CD4-positive, alpha-beta T cell treated with Interleukin-10 for 1 hour (primary cell): ENCODE results near the gene UCHL5.

ENCODE experiments used
- DNase-seq: peaks from one replicate; pipeline ENCODE4 v3.0.0-alpha.2; 2020

Gene UCHL5

GRCh38 chr1:193059282-193060114 lies at the start of gene UCHL5, which contains the start of gene RO60:
TSS of gene UCHL5 (minus strand) at chr1:193059360. CDS start at chr1:193059260, 100 bp downstream.
TSS of gene RO60 (plus strand) at chr1:193059612. CDS start at chr1:193069055, 9,443 bp downstream.
- peak; percentile 97 for DNase-seq

- no peak for DNase-seq
Observed at GRCh38 chr1:193108471-193108870, 49.3 kb upstream of the UCHL5 start.

- no peak for DNase-seq
Observed at GRCh38 chr1:193105821-193106177, 46.6 kb upstream of the UCHL5 start.

DNA sequence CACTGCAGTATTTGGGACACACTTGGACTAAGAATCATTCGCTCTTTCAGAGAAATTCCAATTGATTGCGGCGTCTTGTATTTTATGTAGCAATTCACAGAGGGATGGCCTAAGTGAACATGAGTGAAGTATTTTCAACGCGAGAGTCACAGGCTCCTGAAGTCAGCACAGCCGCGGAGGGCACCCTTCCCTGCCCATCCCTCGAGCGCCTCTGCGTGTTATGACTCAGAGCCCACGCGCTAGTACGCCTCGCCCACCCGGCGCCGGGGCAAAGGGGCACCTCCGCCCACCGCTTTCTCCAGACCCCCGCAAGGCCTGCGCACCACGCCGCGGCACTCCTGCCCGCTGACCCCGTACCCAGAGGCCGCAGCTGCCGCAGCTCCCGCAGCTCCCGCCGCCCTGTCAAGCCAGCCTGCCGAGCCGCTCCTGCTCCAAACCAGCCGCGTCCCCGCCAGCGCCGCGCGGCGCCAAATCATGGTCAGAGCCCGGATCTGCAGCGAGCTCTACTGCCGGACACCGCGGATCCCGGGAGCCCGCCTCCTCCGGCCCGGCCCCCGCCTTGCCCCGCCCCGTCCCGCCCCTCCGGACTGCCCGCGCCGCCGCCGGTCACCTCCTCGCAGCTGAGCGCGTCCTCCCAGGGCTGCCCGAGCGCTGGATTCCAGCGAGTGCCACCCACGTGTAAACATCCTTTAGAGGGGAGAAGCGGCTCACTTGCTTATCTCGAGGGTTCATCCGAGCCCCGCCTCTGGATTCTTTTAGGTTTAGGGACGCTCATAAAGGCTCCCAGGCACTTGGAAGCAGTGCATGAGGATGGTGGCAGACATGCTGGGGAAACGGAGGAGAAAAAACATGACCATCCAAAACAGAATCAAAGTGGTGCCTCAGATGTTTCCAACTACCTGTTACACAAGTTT lies 46.0 kb upstream of the UCHL5 start, which contains the start of gene GLRX2:
TSS of gene GLRX2 (minus strand) at position 508 of the 914 bp plus-strand sequence. CDS start at position 476, 32 bp downstream.
- DNase-seq: peak; percentile 58

DNA sequence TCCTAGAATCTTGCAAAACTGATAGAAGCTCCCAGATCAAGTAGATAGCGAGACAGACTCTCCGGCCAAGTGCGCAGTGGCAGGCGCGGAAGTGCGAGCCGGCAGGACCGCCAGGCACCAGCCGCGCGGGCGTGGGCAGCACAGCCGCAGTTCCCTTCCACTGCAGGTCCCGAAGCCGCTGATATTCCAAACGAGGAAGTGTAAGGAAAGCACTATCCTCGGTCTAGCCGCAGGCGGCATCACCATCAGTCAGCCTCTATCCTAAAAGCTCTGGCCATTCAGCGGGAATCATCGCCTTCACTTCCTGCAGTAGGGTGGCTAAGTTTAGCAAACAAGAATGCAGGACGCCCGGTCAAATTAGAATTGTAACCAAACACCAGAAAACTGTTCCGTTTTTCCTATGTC lies 45.3 kb upstream of the UCHL5 start:
- DNase-seq: no peak

DNA sequence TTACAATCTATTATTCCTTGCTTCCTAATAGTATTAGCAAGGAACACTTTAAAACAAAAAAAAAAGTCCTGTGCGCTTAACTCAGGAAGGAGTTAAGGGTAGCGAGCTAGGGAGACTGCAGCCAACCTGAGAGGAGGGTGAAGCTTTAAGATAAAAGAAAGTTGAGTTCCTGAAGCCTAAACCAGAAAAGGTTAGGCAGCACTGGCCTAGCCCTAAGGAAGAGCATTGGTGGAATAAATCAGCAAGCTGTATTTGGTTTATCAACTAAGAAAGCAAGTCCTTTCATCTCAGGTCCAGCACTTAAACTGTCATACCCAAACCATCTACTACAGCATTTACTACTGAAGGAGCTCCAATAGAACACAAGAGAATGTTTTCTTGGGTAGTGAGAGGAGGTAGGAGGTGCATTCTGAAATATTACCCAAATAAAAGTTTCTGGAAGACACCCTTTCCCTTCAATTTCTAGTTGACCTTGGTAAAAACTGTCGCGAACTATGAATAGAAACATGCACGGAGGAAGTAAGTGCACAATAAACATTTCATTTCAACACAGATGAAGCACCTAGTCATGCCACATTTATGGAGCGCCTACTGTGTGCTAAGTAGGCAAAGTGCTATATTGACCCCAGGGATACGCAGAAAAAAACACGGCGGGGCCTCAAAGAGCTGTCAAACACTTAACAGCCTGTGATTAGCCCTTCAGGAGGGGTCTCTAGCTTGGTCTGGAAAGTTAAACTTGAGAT lies 44.8 kb upstream of the UCHL5 start:
- DNase-seq: no peak

DNA sequence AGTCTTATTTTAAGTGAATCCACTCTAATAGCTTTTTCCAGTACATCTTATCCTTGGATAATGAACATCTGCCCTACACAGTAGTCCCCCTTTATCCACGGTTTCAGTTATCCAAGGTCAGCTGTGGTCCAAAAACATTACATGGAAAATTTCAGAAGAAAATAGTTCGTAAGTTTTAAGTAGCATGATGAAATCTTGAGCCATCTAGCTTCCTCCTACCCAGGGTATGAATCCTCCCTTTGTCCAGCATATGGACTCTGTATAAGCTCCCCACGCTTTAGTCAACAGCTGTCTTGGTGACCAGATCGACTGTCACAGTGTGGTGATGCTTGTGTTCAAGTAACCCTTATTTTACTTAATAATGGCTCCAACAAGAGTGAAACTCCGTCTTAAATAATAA lies 43.5 kb upstream of the UCHL5 start:
- DNase-seq: no peak

GRCh38 chr1:193094112-193094511 lies 35.0 kb upstream of the UCHL5 start:
- no peak for DNase-seq

DNA sequence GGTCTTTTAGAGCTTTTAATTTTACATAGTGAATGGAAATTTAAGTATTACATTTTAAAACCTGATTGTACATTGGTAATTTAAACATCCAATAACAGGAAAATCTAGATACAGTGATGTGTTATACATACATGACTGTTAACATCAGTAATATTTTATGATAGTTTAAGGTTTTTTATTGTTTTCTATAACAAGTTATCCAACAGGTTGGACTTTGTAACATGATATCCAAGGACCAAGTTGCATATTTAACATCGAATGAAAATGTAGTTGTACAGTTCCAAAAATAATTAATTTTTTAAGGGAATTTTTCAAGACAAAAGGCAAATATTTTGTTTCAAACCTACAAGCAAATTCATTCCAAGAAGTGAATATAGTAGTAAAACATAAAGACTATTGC lies 31.7 kb upstream of the UCHL5 start:
- DNase-seq: no peak

GRCh38 chr1:193087893-193088292 lies 28.7 kb upstream of the UCHL5 start:
- DNase-seq: no peak

- DNase-seq: no peak
Observed at GRCh38 chr1:193086342-193086741, 27.2 kb upstream of the UCHL5 start.

DNA sequence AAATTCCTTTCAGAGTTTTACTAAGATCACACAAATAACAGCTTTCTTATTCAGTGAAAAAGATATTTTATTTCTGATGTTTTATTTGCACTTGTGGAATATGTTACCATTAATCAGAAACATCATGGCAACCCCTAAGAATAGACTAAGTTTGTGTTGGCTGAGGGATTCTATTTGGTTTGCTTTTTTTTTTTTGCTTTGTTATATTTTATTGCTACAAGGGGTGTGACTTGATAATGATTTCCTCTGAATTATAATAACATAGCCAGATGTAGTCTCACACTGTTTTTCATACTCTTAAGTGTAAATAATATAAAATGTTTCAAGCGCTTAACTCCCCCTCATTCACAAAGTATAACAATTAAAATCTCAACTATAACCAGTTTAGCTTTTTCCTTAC lies 26.1 kb upstream of the UCHL5 start:
- DNase-seq: no peak

DNA sequence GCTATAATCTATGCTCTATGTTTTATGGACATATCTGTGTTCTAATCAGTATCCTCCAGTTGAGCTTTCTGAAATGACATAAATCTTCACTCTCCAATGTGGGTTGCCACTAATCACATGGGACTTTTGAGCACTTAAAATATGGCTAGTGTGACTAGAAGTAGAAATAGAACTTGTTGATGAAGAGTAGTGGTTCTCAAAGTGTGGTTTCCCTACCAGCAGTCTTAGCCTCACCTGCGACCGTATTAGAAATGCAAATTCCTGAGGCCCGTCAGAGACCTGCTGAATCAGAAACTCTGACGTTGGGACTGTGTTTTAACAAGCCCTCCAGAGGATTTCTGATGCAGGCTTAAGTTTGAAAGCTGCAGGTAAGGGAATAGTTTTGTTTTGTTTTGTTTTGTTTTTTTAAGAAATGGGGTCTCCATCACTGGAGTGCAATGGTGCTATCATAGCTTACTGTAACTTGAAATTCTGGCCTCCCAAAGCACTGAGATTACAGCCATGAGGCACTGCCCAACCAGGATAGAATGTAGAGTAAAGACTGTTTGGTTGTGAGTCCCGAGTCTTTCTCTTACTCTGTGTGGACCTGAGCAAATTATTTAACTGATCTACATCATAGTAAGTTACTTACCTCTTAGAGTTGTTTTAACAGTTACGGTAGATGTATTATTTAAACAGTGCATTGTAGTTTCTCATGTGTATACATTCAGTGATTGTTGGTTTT lies 24.4 kb upstream of the UCHL5 start:
- no peak for DNase-seq

DNA sequence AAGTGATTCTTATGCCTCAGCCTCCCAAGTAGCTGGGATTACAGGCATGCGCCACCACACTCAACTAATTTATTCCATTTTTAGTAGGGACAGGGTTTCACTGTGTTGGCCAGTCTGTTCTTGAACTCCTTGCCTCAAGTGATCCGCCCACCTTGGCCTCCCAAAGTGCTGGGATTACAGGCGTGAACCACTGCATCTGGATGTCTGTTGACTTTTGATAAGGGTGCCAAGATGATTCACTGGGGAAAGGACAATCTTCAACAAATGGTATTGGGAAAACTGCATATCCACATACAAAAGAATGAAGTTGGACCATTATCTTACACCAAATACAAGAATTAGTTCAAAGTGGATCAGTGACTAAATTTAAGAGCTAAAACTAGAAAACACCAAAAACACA lies 20.0 kb upstream of the UCHL5 start:
- no peak for DNase-seq

- DNase-seq: no peak
Observed at GRCh38 chr1:193077991-193078390, 18.8 kb upstream of the UCHL5 start.

- peak; percentile 15 for DNase-seq
Observed at GRCh38 chr1:193070942-193071341, 11.8 kb upstream of the UCHL5 start.

GRCh38 chr1:193070386-193070753 lies 11.2 kb upstream of the UCHL5 start:
- no peak for DNase-seq

DNA sequence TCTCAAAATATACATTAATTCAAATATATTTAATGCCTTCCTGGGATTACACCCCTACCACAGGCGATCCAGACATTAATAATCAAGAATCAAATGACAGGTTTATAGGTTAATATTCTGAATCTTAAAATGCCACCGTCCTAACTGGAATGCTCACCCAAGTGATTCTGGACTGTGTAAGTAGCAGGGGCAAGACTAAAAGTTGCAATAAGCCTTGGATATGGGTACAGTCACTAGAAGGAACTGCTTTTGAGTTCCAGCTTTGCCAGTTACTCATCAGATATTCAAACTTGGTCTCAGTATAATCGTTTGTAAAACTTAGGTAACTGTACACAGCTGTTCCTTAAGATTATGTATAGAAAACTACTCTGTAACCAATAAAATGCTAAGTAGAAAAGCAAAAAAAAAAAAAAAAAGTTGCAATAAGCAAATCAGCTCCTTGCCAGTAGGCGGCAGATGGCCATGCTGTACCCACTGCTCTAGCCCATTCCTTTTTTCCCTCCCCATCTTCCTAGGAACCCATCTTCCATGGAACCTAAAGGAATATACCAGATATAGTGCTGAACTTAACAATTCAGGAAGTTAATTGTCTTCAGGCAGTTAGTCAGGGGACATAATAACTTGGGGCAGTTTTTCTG lies 10.7 kb upstream of the UCHL5 start:
- DNase-seq: no peak

GRCh38 chr1:193068013-193068412 lies 8.9 kb upstream of the UCHL5 start:
- DNase-seq: no peak

DNA sequence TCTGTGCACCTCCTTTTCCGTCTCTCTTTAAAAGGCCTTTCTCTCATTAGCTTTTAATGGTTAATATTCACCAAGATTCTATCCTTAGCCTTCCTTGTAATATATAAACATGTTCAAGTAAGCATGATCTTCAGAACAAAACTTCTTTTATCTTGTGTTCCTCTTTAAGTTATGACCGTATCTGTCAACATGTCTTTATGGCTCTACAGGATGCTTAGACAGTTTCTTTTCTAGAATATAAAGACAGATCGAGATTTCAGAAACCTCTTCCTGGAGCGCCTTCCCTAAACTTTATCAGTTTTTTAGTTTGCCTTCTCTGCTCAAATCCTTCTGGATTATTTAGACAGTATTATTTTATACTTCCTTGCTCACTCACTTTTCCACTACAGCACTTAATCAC lies 7.4 kb upstream of the UCHL5 start:
- no peak for DNase-seq

DNA sequence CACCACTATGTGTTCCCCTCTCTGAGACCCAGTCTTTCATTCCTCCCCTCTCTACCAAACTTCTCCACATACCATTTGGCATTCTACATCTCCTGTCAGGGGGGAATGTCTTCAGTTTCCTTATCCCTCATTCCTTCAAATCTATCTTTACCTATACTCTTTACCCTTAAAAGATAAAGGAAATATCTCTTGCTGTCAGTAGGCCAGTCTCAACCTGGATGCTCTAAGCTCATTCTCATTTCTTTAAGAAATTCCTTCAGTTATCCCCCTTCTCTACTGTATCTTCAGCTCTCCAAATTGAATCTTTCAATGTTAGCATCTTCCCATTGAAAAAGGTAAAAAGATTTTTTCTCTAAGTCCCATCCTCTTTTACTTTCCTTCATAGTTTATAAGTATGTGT lies 6.8 kb upstream of the UCHL5 start:
- DNase-seq: no peak
